ENCODE measurements around the gene GUCY2D.

- TF ChIP-seq CTCF (conservative IDR thresholded peaks at IDR 0.05; ENCODE audit: low read length) (no peak), EZH2phosphoT487 (IDR thresholded peaks at IDR 0.05; ENCODE audit: borderline replicate concordance) (no peak)
These were observed 6.7 kb upstream of the GUCY2D start for GRCh38 chr17:7995724-7996123.

Measured in Loucy (cell line).